Activated T-cell treated with anti-CD3 and anti-CD28 coated beads for 48 hours (primary cell): ENCODE results near the gene ZFP36L1.

Source experiments
- DNase-seq: peaks from one replicate; pipeline ENCODE4 v3.0.0-alpha.2; 2020; ENCODE audit warnings: low read depth

The ZFP36L1 gene

DNA sequence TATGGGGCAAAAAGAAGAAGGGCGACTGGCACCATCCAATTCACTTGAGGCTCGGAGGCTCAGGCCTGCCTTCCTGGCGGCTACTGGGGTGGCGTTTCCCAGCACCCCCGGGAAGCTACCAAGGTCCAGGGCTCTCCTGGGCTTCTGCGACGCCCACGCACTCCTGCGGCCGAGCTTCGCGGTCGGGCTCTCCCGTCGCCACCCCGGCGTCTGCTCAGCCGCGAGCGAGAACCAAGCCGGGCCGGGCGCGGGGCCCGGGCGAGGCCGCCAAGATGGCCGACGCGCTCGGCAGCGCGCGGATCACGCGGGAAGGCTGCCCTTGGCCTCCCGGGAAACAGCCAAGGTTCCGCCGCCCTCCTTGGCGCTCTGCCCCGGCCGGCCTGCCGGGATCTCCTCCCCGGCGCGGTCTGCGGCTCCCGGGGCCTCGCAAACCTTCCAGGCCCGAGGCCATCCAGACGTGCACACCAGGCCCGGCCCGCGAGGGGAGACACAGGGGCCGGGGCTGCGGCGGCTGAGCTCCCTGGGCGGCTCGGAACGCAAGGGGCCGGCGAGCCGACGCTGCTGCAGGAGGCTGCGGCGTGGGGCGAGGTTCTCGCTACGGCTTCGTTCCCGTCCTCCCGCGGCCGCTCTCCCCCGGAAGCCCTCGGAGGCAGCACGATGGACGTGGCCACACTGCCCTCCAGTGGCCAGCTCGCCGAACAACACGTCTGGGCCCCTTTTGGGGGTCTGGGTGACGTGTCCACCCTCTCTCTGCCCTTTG, 23.5 kb upstream of the ZFP36L1 start:
- DNase-seq, result peak; percentile 89

DNA sequence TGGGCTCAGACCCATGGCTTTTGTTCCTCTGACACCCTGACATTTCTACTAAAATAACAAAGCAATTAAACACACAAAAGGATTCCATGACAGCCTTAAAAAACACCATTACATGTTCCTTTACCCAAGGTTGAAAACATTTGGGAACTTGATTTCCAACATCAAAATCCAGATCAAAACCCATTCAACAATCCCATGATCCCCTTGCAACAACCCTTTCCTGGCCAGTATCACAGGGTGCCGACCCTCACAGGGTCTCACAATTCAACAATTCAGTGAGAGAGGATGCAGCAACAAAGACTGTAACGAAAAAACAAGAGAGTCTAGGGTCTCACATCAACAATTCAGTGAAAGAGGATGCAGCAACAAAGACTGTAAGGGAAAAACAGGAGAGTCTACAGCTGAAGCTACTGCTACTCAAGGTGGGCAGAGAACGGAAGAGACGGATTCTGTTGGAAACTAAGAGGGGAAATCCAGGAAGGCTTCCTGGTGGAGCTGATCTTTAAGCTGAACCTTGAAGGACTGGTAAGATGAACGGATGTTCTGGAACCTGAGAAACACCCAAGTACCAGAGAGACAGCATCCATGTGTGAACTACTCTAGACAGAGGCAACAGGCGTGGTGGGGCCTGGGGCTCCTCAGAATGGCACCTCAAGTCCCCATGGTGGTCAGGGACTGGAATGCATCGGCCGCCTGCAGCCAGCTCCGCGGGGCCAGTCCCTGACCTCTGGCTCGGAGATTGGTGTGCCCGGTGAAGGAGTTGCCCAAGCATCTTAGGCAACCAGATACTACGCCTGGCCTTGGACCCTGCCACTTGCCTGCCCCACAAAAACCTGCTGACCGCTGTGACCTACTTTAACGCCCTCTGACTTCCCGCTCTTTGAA, 22.7 kb upstream of the ZFP36L1 start:
- DNase-seq, result no peak

DNA sequence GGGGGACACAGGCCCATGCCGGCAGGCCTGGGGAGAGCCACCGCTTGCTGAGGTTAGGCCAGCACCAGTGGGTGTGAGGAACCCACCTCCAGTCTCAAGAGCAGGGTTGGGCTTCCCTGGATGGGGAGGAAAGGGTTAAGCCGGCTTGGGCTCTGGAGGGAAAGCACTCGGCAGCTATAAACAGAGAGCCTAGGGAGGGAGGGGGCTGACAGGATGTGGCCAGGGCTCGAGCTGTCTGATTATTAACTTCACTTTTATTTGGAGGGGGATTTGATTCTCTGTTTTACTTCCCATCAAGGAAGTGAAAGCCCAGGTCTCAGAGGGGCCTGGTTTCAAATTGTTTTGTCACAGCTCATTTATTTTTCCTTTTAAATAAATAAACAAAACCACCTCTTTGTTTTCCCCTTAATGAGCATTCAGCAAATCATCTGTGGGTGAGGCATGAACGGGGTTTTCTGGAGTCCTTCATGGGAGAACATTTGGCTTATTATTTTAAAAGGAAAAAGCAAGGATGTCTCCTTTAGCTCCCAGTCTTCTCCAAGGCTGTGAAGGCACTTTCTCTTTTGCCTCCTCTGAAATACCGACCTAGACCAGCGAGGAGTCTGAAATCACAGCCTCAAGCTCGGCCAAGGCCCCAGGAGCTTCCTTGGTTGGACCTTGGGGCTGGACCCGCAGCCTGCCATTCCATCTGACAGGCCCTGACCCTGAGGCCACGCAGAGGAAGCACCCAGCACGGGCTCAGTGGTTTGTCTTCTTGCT, 21.9 kb upstream of the ZFP36L1 start:
- no peak for DNase-seq

DNA sequence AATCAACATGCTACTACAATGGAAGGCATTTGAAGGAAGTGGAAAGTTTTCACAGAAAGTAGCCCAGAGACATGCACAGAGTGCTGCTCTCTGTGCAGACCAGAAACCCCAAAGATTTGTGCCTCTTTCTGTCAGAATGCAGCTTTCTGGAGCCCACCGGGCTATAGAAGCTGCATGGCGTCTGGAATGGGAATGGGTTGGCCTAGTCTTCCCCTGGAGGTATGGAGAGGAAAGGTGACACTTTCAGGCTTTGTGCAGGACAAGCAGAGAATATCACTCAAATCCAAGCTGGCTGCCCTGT, 21.3 kb upstream of the ZFP36L1 start:
- no peak for DNase-seq

DNA sequence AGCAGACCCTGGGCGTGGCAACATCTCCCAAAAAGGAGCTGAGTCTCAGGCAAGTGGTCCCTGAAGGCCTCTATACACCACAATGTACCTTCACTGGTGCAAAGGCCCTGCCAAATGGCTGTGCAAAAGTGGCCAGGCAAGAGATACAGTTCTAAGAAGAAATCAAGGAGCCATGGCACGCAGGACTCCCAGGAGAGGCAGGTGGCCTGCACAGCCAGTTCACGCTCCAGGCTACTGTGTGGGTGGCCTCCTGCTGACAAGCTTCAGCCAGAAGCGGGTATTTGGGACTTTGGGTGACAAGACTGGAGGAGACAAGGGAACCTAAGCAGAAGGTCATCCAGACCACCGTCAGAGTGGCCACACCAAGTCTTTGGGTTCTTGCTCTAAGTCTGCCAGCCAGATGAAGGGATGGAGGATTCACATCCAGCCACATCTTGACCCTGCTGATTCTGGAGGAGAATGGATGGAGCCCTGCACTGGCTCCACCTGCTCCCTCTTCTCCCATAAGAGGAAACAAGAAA, 20.5 kb upstream of the ZFP36L1 start:
- DNase-seq, result no peak

DNA sequence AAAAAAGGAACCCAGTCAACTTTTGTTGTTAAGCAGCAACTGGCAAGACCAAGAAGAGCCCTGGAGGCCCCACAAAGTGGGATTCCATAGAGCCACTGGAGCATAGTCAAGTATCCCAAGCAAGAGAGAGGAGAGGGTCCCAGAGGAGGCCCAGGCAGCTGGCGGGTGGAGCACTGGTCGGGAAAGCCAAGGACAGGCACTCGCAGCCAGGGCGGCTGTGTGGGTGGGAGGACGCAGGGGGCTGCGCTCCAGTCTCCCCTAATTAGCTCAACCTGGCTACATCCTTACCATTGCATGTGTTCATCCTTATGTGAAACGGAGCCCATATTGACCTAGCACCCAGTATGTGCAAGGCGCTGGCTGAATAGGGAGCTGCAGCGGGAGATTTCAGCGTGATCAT, 18.3 kb upstream of the ZFP36L1 start:
- DNase-seq, result no peak

DNA sequence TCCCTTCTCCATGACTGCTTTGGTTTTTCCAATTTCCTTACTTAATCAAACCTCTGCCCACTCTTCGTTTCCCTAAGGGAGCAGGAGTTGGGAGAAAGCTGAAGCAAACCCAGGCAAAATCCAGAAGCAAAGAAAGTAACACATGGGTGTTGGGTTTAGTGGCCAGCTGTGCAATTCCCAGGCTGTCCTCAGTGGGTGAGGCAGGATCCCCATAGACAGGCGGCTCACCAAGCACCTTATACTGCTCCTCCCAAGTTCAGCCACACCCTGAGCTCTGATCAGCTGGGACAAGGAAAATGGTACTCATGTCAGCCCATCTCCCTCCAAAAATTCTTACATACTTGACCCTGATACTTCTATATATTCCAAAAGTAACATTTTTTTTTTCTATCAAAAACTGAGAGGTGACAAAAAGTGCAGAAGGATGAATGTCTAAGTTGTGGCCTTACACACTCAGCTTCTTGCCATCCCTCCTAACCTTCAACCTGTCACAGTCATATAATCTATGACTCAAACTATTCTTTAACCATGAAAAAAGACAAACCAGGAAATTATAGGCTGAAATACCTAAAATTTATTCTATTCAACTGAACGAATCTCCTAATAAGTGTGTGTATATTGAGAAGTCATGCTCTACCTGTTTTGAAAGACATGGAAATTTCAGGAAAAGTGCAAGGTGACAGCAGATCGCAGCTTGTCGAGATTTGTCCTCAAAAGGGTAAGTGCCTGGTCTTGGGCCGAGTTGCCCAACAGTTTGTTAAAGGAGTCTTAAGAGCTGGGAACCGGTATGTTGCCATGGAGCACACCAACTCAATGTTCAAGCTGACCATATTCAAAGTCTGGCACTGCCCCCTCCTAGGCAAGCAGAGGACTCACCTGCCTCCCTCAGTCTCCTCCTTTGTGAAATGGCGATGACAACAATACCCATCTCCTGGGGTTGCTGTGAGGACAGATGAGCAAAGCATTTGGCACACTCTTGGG, 17.6 kb upstream of the ZFP36L1 start:
- no peak for DNase-seq

DNA sequence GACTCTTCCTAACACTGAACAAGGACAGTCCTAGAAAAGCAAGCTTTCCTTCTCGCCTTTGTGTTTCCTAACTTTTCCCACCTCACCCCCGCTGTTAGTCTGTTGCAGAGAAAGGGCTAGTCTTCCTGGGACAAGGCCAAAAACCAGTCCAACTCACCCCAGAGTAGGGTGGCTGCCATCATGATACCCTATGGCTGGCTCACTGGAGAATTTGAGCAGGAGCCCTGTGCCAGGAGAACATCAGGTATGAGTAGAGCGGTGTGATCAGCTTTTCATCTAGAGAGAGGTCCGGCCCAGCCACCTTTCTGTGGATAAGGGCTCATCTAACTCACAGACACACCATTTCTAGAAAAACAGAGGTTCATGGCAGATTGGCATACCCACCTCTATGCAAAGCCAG, 16.7 kb upstream of the ZFP36L1 start:
- DNase-seq, result no peak

DNA sequence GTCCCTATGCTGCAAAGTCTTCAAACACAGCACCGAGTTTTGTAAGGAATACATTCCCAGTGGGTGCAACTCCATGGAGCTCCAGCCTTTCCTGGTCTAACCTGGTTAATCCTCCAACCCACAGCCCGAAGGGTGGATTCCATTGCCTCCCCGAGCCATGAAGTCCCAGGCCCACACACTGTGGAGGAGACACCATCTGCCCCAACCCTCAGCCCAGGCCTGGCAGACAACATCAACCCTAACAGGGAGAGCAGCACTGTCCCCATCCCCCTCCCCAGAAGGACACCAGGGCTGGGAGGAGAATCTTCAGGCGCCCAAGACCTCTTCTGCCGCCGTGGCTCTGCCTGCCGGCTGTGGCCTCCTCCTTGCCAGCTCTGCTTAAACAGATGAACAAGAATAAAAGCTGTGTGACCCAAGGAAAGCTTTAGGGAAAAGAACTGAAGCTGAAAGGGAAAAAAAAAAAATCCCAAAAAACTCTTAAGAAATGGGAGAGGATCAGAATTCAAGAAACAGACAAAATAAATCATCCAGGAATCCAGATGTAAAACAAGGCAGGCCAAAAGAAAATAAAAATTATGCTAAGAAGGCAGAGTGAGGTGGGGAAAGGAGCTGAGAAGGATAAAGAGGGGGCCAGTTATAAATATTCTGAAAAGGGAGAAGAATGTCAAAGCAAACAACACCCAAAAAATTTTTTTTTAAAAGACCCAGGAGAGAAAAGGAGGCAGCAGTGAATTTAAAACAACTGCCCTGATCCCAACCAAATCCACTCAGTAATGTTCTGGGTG, 16.0 kb upstream of the ZFP36L1 start:
- DNase-seq, result no peak

DNA sequence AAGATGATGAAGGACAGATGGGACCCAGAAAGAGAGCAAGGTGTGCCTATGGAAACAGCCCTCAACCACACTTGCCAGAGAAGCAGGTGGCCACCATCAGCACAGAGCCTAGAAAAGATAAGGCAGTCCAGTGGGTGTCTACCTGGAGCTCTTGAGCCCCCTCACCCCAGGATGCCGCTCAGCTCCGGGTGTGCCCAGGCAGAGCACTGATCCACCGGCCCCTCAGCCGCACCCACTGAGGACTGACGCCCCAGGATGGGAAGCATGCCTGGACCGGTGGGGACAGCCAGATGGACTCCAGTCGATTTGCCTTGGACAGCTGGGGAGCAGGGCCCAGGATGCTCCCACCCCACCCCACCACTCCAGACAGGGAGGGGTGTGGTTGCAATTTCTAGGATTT, 15.1 kb upstream of the ZFP36L1 start:
- DNase-seq, result no peak

DNA sequence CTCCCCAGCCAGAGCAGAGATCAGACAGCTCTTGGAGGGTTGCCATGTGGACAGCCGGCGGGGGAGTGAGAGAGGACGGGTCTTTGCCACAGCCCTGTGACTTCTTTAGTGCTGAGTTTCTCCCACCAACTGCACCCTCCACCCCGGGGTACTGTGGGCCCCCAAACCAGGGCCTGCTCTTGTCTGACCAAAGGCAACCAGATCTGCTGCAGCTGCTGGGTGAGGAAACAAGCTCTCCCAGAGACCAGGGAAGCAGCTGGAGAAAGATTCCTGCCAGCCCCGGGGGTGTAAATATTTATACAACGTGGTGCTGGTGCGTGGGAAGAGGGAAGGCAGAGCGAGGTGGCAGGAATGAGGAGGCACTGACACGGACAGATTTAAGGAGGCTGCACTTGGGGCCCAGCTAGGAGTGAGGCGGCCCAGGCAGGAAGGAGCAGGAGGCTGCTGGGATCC, 14.3 kb upstream of the ZFP36L1 start:
- no peak for DNase-seq

DNA sequence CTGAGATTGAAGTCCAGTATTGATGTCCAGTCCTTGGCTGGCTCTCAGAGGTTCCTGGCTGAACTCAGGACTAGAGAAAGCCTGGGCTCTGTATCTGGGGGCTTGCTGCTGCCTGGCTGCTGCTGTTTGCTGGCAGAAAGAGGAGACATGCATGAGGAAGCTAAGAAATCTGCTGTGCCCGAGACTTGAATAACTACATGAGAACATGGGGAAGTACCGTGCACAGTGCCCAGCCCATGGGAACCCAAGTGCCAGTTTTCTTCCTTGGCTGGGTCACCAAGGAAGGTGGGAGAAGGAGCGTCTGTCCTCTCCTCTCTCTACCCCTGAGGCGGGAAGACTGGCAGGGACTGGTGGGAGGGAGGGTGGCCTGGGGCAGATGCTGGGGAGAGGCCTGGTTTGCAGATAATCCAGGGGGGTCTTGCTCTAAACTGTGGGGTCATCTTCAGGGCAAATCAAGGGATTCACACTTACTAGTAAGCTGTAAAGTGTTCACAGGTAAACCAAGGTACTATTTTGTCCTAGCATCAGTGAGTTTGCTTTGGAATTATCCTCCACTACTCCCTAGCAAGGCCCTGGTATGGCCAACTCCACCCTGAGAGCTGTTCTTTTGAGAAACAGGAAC, 13.8 kb upstream of the ZFP36L1 start:
- no peak for DNase-seq

DNA sequence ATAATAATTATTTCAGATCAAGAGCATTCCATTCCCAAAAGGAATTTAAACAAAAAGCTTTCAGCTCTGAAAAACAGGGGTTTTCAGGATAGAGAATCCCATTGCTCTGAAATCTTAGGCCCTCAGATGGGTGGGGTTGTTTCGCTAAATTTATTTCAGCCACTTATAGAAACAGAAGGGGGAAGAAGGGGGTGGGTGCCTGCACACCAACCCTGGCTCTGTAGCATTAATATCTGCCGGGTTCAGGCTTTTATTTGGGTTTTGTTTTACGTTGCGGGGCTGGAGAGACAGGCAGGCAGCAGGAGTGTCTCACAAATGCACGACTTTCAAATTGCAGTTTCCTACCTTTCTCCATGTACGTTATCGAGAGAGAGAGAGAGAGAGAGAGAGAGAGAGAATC, 12.5 kb upstream of the ZFP36L1 start:
- DNase-seq, result no peak

DNA sequence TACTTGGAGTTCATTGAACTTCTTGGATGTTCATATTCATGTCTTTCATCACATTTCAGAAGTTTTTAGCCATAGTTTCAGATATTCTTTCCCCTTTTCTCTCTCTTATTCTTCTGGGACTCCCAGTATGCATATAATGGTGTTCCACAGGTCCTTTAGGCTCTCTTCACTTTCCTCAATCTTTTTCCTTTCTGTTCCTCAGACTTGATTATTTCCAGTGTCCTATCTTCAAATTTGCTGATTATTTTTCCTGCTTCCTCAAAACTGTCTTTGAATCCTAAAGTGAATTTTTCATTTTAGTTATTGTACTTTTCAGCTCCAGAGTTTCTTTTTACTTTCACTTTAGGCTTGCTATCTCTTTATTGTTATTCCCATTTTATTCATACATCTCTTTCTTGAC, 8.8 kb upstream of the ZFP36L1 start:
- DNase-seq, result no peak

DNA sequence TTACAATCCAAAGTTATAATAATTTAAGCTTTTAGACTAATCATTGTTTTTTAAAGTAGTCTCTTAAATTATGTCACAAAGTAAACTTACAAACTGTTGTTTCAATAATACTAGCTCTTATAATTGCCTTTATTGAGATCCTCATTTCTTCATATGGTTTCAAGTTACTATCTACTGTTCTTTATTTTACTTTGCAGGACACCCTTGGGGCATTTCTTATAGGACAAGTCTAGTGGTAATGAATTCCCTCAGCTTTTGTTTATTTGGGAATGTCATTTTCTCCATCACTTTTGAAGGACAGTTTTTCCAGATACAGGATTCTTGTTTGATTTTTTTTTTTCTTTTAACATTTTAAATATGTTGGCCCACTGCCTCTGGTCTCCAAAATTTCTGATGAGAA, 8.1 kb upstream of the ZFP36L1 start:
- no peak for DNase-seq

DNA sequence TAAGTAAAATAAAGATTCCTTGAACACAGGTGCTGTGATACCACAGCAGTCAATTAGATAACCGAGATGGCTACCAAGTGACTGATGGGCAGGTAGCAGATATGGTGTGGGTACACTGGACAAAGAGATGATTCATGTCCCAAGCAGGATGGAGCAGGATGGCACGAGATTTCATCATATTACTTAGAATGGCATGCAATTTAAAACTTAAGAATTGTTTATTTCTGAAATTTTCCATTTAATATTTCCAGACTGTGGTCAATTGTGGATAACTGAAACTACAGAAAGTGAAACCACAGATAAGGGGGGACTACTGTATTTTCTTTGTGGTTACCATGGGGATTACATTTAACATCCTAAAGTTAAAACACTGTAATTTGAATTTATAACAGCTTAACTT, 7.5 kb upstream of the ZFP36L1 start:
- no peak for DNase-seq

DNA sequence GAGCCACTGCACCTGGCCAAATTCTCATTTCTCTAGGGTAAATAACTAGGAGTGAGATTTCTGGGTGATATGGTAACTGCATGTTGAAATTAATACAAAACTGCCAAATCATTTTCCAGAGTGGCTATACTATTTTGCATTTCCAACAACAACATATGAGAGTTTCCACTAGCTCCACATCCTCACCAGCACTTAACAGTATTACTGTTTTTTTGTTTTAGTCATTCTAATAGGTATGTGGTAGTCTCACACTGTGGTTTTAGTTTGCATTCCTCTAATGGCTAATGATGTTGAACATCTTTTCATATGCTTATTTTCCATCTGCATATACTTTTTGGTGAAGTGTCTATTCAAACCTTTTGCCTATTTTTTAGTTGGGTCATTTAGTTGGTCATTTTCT, 5.8 kb upstream of the ZFP36L1 start:
- no peak for DNase-seq

DNA sequence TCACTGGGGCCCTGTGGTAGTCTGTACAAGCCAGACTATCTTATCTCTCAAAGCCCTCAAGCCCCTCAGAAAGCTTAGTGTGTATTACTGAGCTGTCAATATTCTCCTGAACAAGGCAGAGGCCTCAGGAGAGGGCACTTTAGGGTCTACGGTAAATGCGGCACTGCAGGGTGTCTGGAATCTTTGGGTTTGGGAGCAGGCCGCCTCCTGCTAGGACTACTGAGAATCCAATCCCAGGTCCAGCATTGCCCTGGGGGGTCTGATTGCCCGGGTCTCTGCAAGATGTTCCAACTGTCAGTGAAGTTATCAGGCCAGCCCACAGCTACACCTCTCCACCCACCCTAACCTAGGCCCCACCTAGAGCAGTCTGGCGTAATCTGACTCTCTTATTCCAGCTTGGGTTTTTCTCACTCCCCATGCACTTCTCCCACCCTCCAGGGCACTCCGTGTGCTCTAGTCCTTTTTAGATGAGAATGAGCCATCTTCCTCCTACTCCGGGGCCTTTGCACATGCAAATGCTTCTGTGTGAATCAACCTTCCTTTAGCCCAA, 4.3 kb upstream of the ZFP36L1 start:
- DNase-seq, result no peak

DNA sequence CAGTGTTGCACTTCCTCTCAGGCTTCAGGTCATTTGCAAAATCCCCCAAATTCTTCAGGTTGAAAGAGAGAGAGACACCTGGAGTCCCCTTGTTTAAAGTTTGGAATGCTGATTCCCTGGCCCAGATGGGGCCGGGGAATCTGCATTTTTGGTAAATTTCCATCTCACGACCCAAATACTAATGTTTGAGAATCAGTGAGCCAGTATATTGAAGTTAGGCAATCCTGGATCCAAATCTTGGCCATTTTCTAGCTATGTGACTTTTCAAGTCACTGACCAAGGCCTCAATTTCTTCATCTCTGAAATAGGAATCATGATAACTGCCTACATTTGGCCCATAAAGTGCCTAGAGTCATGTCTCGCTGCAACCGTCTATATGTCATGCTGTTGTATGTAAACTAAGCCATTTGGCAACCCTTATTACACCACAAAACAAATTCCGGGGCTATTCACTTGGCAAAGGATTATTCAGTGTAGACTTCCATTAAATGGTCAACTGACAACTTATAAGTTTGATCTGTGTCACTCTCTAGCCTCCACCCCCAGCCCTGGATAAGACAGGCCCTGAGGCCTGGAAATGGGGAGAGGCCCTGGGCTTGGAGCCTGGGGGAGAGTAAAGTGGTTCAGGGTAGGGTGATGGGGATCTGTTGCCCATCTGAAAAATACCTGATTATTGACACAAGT, 3.7 kb upstream of the ZFP36L1 start:
- DNase-seq, result no peak
